ENCODE measurements around the gene GLRA1. TPM values are rescaled to one million over a fixed set of nuclear protein-coding genes. Genes with fewer than 3 reads are reported as not detected.

Gene GLRA1
- total and polyA plus RNA-seq, 2 experiments from 2014 or later = not detected

- no peaks in the 10 kb centered on the region for H3K9me3 ChIP-seq (ENCODE audit: low read depth)
- H3K27me3 ChIP-seq = peaks cover 42% of the 10 kb centered on the region
- no peaks in the 10 kb centered on the region for H3K36me3 ChIP-seq
- DNase-seq (ENCODE audit: low read depth in 1 of 2, low spot score in 1 of 2) = no peak
- H3K4me3 ChIP-seq = no peak overlapping the region
- no peak for TF ChIP-seq CTCF (IDR thresholded peaks at IDR 0.05; ENCODE audit: low read depth, low read length)
- no peaks in the 10 kb centered on the region for H3K4me1 ChIP-seq (ENCODE audit: low read depth)
- H3K27ac ChIP-seq = no peak overlapping the region
These were observed 22.4 kb downstream of the GLRA1 start for GRCh38 chr5:151902215-151902614.

GRCh38 chr5:151901611-151902010, 23.0 kb downstream of the GLRA1 start:
- Histone ChIP-seq H3K4me1 (ENCODE audit: low read depth) (no peaks in the 10 kb centered on the region), H3K27me3 (peaks cover 42% of the 10 kb centered on the region), H3K9me3 (ENCODE audit: low read depth) (no peaks in the 10 kb centered on the region), H3K4me3 (no peak overlapping the region), H3K27ac (no peak overlapping the region), H3K36me3 (no peaks in the 10 kb centered on the region)
- no peak for TF ChIP-seq CTCF (IDR thresholded peaks at IDR 0.05; ENCODE audit: low read depth, low read length)
- no peak for DNase-seq (ENCODE audit: low read depth in 1 of 2, low spot score in 1 of 2)

GRCh38 chr5:151900891-151901290, 23.8 kb downstream of the GLRA1 start:
- Histone ChIP-seq H3K4me3 (no peak overlapping the region), H3K27me3 (peaks cover 42% of the 10 kb centered on the region)
- no peak for DNase-seq (ENCODE audit: low read depth in 1 of 2, low spot score in 1 of 2)

GRCh38 chr5:151899399-151899798, 25.3 kb downstream of the GLRA1 start:
- H3K27ac ChIP-seq = no peak overlapping the region
- H3K4me1 ChIP-seq (ENCODE audit: low read depth) = no peaks in the 10 kb centered on the region
- H3K9me3 ChIP-seq (ENCODE audit: low read depth) = no peaks in the 10 kb centered on the region
- peaks cover 28% of the 10 kb centered on the region for H3K27me3 ChIP-seq
- no peak overlapping the region for H3K4me3 ChIP-seq
- TF ChIP-seq CTCF (IDR thresholded peaks at IDR 0.05; ENCODE audit: low read depth, low read length) = no peak
- no peak for DNase-seq (ENCODE audit: low read depth in 1 of 2, low spot score in 1 of 2)
- no peaks in the 10 kb centered on the region for H3K36me3 ChIP-seq

More at GRCh38 chr5:151900891-151901290, 23.8 kb downstream of the GLRA1 start:
- no peaks in the 10 kb centered on the region for H3K36me3 ChIP-seq
- H3K9me3 ChIP-seq (ENCODE audit: low read depth) = no peaks in the 10 kb centered on the region
- H3K27ac ChIP-seq = no peak overlapping the region
- no peak for TF ChIP-seq CTCF (IDR thresholded peaks at IDR 0.05; ENCODE audit: low read depth, low read length)
- H3K4me1 ChIP-seq (ENCODE audit: low read depth) = no peaks in the 10 kb centered on the region

GRCh38 chr5:151897896-151898295, 26.8 kb downstream of the GLRA1 start:
- no peak for DNase-seq (ENCODE audit: low read depth in 1 of 2, low spot score in 1 of 2)
- H3K27me3 ChIP-seq = peaks cover 13% of the 10 kb centered on the region
- no peaks in the 10 kb centered on the region for H3K36me3 ChIP-seq
- no peak overlapping the region for H3K4me3 ChIP-seq
- no peak for TF ChIP-seq CTCF (IDR thresholded peaks at IDR 0.05; ENCODE audit: low read depth, low read length)
- H3K4me1 ChIP-seq (ENCODE audit: low read depth) = no peaks in the 10 kb centered on the region
- H3K9me3 ChIP-seq (ENCODE audit: low read depth) = no peaks in the 10 kb centered on the region
- no peak overlapping the region for H3K27ac ChIP-seq

All from cardiac muscle cell (in vitro differentiated cells and primary cell).